ENCODE data around the gene JPT1. TPM values are rescaled to one million over a fixed set of nuclear protein-coding genes. Genes with fewer than 3 reads are reported as not detected.
"Not testable (repeated sequence)": the region's sequence is repeated elsewhere in the genome, so short reads cannot be mapped to it uniquely, and the experiment has no call there.

Gene JPT1
- total and polyA plus RNA-seq, 2 experiments from 2014 or later = 103 to 172 TPM

DNA sequence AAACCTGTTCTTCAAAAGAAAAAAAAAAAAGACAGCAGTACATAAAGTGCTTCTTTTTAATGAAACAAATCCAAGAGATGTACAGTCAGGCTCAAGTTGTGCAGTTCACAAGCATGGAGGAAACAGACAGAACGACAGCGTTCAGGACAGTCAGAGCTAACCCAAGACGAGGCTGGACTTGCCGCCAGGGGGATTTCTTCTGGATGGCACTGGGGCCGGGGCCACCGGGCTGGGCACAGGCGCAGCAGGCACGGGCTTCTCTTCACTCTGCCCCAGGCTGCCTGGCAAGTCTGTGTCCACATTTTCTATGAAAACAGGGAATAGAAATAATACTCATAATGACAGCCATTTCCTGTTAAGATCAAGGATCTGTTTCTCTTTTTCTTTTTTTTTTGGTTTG is 18.4 kb downstream of the JPT1 start:
- peaks cover 11% of the 10 kb centered on the region for H3K79me2 ChIP-seq
- no peaks in the 10 kb centered on the region for H3K9me3 ChIP-seq (ENCODE audit: low read depth)
- H3K4me1 ChIP-seq (ENCODE audit: insufficient read depth) = peaks cover 7% of the 10 kb centered on the region
- no peak for TF ChIP-seq EZH2 (IDR thresholded peaks at IDR 0.05; ENCODE audit: borderline replicate concordance)
- TF ChIP-seq CTCF (IDR thresholded peaks at IDR 0.05; ENCODE audit: poor library complexity) = no peak
- no peak for TF ChIP-seq EZH2phosphoT487 (IDR thresholded peaks at IDR 0.05; ENCODE audit: low read depth, severe bottlenecking, unreplicated experiment)
- no peak overlapping the region for H2AFZ ChIP-seq
- H3K9me2 ChIP-seq (replicated peaks; ENCODE audit: insufficient read depth) = no peaks in the 10 kb centered on the region
- H4K20me1 ChIP-seq (ENCODE audit: insufficient read depth, poor library complexity, severe bottlenecking) = no peaks in the 10 kb centered on the region
- 95% methylated on average over 8 of the region's 8 CpGs for WGBS (ENCODE audit: low lambda C conversion rate, missing lambda C conversion rate)
- H3K4me2 ChIP-seq = no peak overlapping the region
- DNase-seq (ENCODE audit: low spot score) = no peak
- no peak overlapping the region for H3K27ac ChIP-seq
- no peak overlapping the region for H3K4me3 ChIP-seq
- H3K27me3 ChIP-seq = no peaks in the 10 kb centered on the region
- H3K36me3 ChIP-seq (replicated peaks; ENCODE audit: insufficient read depth, low read depth) = no peaks in the 10 kb centered on the region

DNA sequence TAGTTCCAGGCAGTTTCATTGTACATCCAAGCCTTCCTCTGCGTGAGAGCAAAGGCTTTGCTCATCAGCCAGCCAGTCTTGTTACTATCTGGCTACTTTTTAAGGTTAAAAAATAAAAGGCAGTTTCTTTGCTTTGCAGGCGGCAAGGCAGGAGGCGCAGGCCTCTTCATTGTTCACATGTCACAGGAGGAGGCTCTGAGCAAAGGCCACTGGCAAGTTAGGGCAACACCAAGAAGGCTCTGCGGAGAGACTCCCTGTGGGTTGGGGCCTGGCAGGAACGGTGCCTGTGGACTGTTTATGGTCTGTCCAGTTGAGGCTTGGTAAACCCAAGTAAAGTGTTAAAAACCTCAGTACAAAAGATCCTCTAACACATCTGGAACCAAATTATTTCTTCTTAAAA is 18.9 kb downstream of the JPT1 start:
- peaks cover 12% of the 10 kb centered on the region for H3K79me2 ChIP-seq
- peaks cover 7% of the 10 kb centered on the region for H3K4me1 ChIP-seq (ENCODE audit: insufficient read depth)
- H3K9me2 ChIP-seq (replicated peaks; ENCODE audit: insufficient read depth) = no peaks in the 10 kb centered on the region
- TF ChIP-seq EZH2phosphoT487 (IDR thresholded peaks at IDR 0.05; ENCODE audit: low read depth, severe bottlenecking, unreplicated experiment) (no peak), EZH2 (IDR thresholded peaks at IDR 0.05; ENCODE audit: borderline replicate concordance) (no peak), CTCF (IDR thresholded peaks at IDR 0.05; ENCODE audit: poor library complexity) (no peak)
- no peak overlapping the region for H3K27ac ChIP-seq
- no peaks in the 10 kb centered on the region for H4K20me1 ChIP-seq (ENCODE audit: insufficient read depth, poor library complexity, severe bottlenecking)
- H3K36me3 ChIP-seq (replicated peaks; ENCODE audit: insufficient read depth, low read depth) = no peaks in the 10 kb centered on the region
- no peaks in the 10 kb centered on the region for H3K27me3 ChIP-seq
- WGBS (ENCODE audit: low lambda C conversion rate, missing lambda C conversion rate) = 91% methylated on average over 5 of the region's 5 CpGs
- no peak overlapping the region for H3K4me2 ChIP-seq
- no peak for DNase-seq (ENCODE audit: low spot score)
- H2AFZ ChIP-seq = no peak overlapping the region
- no peak overlapping the region for H3K4me3 ChIP-seq
- no peaks in the 10 kb centered on the region for H3K9me3 ChIP-seq (ENCODE audit: low read depth)

DNA sequence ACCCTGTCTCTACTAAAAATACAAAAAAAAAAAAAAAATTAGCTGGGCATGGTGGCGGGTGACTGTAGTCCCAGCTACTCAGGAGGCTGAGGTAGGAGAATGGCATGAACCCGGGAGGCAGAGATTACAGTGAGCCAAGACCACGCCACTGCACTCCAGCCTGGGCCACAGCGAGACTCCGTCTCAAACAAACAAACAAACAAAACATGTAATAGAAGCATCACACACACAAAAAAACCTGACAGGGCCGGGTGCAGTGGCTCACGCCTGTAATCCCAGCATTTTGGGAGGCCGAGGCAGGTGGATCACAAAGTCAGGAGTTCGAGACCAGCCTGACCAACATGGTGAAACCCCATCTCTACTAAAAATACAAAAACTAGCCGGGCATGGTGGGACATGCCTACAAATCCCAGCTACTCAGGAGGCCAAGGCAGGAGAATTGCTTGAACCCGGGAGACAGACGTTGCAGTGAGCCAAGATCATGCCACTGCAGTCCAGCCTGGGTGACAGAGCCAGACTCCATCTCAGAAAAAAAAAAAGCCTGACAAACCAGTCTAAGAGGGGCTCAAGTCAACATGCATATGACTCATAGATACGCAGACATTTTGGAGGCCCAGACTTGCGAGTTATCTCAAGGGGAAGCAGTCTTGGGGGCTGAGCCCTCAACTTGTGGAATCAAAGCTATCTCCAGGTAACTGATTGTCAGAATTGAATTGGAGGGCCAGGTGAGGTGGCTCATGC is 20.5 kb downstream of the JPT1 start:
- H3K4me2 ChIP-seq; H3K36me3 ChIP-seq (replicated peaks; ENCODE audit: insufficient read depth, low read depth); H3K9me2 ChIP-seq (replicated peaks; ENCODE audit: insufficient read depth); H3K9me3 ChIP-seq (ENCODE audit: low read depth); H4K20me1 ChIP-seq (ENCODE audit: insufficient read depth, poor library complexity, severe bottlenecking); H3K27me3 ChIP-seq; DNase-seq (ENCODE audit: low spot score); H3K4me1 ChIP-seq (ENCODE audit: insufficient read depth); H2AFZ ChIP-seq; H3K4me3 ChIP-seq: not testable (repeated sequence)
- Histone ChIP-seq H3K79me2 (peaks cover 18% of the 10 kb centered on the region), H3K27ac (peak overlapping the region; percentile 32)
- 83% methylated on average over 14 of the region's 14 CpGs for WGBS (ENCODE audit: low lambda C conversion rate, missing lambda C conversion rate)

- H3K9me3 ChIP-seq (ENCODE audit: low read depth) = no peaks in the 10 kb centered on the region
- H3K27me3 ChIP-seq = no peaks in the 10 kb centered on the region
- peaks cover 7% of the 10 kb centered on the region for H3K4me1 ChIP-seq (ENCODE audit: insufficient read depth)
- H3K4me3 ChIP-seq = no peak overlapping the region
- H4K20me1 ChIP-seq (ENCODE audit: insufficient read depth, poor library complexity, severe bottlenecking) = no peaks in the 10 kb centered on the region
- no peak for TF ChIP-seq CTCF (IDR thresholded peaks at IDR 0.05; ENCODE audit: poor library complexity)
- no peak for TF ChIP-seq EZH2 (IDR thresholded peaks at IDR 0.05; ENCODE audit: borderline replicate concordance)
- TF ChIP-seq EZH2phosphoT487 (IDR thresholded peaks at IDR 0.05; ENCODE audit: low read depth, severe bottlenecking, unreplicated experiment) = no peak
- H3K27ac ChIP-seq = peak overlapping the region; percentile 67
- no peaks in the 10 kb centered on the region for H3K9me2 ChIP-seq (replicated peaks; ENCODE audit: insufficient read depth)
- H3K79me2 ChIP-seq = peaks cover 15% of the 10 kb centered on the region
- no peak for DNase-seq (ENCODE audit: low spot score)
- H2AFZ ChIP-seq = no peak overlapping the region
- WGBS (ENCODE audit: low lambda C conversion rate, missing lambda C conversion rate) = 80% methylated on average over 3 of the region's 3 CpGs
- H3K4me2 ChIP-seq = no peak overlapping the region
- H3K36me3 ChIP-seq (replicated peaks; ENCODE audit: insufficient read depth, low read depth) = no peaks in the 10 kb centered on the region
Observed at GRCh38 chr17:75133001-75133400, 21.3 kb downstream of the JPT1 start.

GRCh38 chr17:75132018-75133000 is 22.0 kb downstream of the JPT1 start:
- not testable (repeated sequence) for H3K9me2 ChIP-seq (replicated peaks; ENCODE audit: insufficient read depth); H3K4me1 ChIP-seq (ENCODE audit: insufficient read depth); H4K20me1 ChIP-seq (ENCODE audit: insufficient read depth, poor library complexity, severe bottlenecking); DNase-seq (ENCODE audit: low spot score); H3K9me3 ChIP-seq (ENCODE audit: low read depth); H3K27me3 ChIP-seq; H3K36me3 ChIP-seq (replicated peaks; ENCODE audit: insufficient read depth, low read depth)
- Histone ChIP-seq H3K4me2 (peak overlapping the region; percentile 83), H3K79me2 (peaks cover 15% of the 10 kb centered on the region), H3K27ac (peak overlapping the region; percentile 93), H2AFZ (peak overlapping the region; percentile 31), H3K4me3 (peak overlapping the region; percentile 82)
- WGBS (ENCODE audit: low lambda C conversion rate, missing lambda C conversion rate) = 88% methylated on average over 39 of the region's 40 CpGs
